ENCODE measurements around the gene SEMA3E.

- no peak for TF ChIP-seq EZH2 (IDR thresholded peaks at IDR 0.05; ENCODE audit: low read length, unreplicated experiment)
- TF ChIP-seq, protein P1, sequence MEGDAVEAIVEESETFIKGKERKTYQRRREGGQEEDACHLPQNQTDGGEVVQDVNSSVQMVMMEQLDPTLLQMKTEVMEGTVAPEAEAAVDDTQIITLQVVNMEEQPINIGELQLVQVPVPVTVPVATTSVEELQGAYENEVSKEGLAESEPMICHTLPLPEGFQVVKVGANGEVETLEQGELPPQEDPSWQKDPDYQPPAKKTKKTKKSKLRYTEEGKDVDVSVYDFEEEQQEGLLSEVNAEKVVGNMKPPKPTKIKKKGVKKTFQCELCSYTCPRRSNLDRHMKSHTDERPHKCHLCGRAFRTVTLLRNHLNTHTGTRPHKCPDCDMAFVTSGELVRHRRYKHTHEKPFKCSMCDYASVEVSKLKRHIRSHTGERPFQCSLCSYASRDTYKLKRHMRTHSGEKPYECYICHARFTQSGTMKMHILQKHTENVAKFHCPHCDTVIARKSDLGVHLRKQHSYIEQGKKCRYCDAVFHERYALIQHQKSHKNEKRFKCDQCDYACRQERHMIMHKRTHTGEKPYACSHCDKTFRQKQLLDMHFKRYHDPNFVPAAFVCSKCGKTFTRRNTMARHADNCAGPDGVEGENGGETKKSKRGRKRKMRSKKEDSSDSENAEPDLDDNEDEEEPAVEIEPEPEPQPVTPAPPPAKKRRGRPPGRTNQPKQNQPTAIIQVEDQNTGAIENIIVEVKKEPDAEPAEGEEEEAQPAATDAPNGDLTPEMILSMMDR (conservative IDR thresholded peaks at IDR 0.05; ENCODE audit: low read depth, low read length) = no peak
- TF ChIP-seq EZH2phosphoT487 (IDR thresholded peaks at IDR 0.05; ENCODE audit: borderline replicate concordance, low read length) = no peak
Measured at GRCh38 chr7:83447681-83448080, 201.3 kb downstream of the SEMA3E start.

Data from PC-3 (cell line).